Activated CD8-positive, alpha-beta memory T cell treated with anti-CD3 and anti-CD28 coated beads, Interleukin-2, amount 50 U/mL, for 1 hour (primary cell): ENCODE results near the gene SNHG17.

Source experiments
- DNase-seq: peaks from one replicate; pipeline ENCODE4 v3.0.0-alpha.2; 2020; ENCODE audit errors: extremely low read depth

SNHG17 gene

GRCh38 chr20:38373231-38373867 lies 61.8 kb downstream of the SNHG17 start:
- no peak for DNase-seq

GRCh38 chr20:38372806-38373205 lies 62.3 kb downstream of the SNHG17 start:
- no peak for DNase-seq
